Inferior parietal cortex (tissue), 1 donor: ENCODE data around the gene APLN.

ENCODE experiments used
- DNase-seq: peaks from one replicate; pipeline ENCODE4 v3.0.0-alpha.2; 2016; ENCODE audit errors: extremely low spot score

Gene APLN

GRCh38 chrX:129661369-129661768, 6.6 kb upstream of the APLN start:
- no peak for DNase-seq

GRCh38 chrX:129659861-129660260, 5.1 kb upstream of the APLN start:
- no peak for DNase-seq

GRCh38 chrX:129659141-129659540, 4.4 kb upstream of the APLN start:
- DNase-seq = no peak

GRCh38 chrX:129658429-129658828, 3.7 kb upstream of the APLN start:
- DNase-seq = no peak

GRCh38 chrX:129655547-129656249, 942 bp upstream of the APLN start:
- no peak for DNase-seq

GRCh38 chrX:129653971-129654651, 645 bp downstream of the APLN start:
- DNase-seq = no peak

GRCh38 chrX:129653181-129653970, 1.4 kb downstream of the APLN start:
- DNase-seq = no peak

GRCh38 chrX:129652565-129653169, 2.1 kb downstream of the APLN start:
- DNase-seq = no peak

GRCh38 chrX:129651756-129652564, 2.8 kb downstream of the APLN start:
- DNase-seq = no peak

- DNase-seq = no peak
These were observed 3.8 kb downstream of the APLN start for GRCh38 chrX:129650821-129651510.

GRCh38 chrX:129650183-129650689, 4.5 kb downstream of the APLN start:
- DNase-seq = no peak

- DNase-seq = no peak
These were observed 5.2 kb downstream of the APLN start for GRCh38 chrX:129649268-129650182.

- DNase-seq = no peak
These were observed 6.1 kb downstream of the APLN start for GRCh38 chrX:129648514-129649267.

- DNase-seq = no peak
These were observed 7.0 kb downstream of the APLN start for GRCh38 chrX:129647418-129648410.

GRCh38 chrX:129646566-129647417, 8.0 kb downstream of the APLN start:
- no peak for DNase-seq

GRCh38 chrX:129642641-129643040, 12.1 kb downstream of the APLN start:
- DNase-seq = no peak

- no peak for DNase-seq
These were observed 12.8 kb downstream of the APLN start for GRCh38 chrX:129641941-129642340.
